IMR-90 (cell line): Measurements from ENCODE around the gene NUP153. TPM values are rescaled to one million over a fixed set of nuclear protein-coding genes. Genes with fewer than 3 reads are reported as not detected.

Source experiments
- ATAC-seq: fragments of 200-7000 bp; cut with Tn5 transposase; 2 replicates; pipeline ENCODE4 v1.9.1; 2020; ENCODE audit warnings: low read depth, mild to moderate bottlenecking, moderate library complexity
- BruUV-seq: library from RNA; stranded (reverse); fragments of 400-500 nt; replicated peaks from 2 replicates; lab custom pipeline; 2021; lab: Mats Ljungman, UMichigan
- CTCF ChIA-PET: fragments of 300-600 bp; formaldehyde crosslinking; extraction: SDS; loops from one replicate; lab custom pipeline; 2021; ENCODE audit warnings: antibody characterized with exemption; lab: Yijun Ruan, JAX
- POLR2A ChIA-PET: fragments of 300-600 bp; sonication (Branson Sonifier 250); formaldehyde crosslinking; loops from one replicate; lab custom pipeline; 2022; ENCODE audit warnings: antibody characterized with exemption; ENCODE audit not compliant: unreplicated experiment; lab: Charles Lee
- DNase-seq: peaks from one replicate; pipeline ENCODE4 v3.0.0; 2013
- H2AFZ ChIP-seq: replicated peaks from 2 replicates; pipeline ENCODE3; 2013; ENCODE audit warnings: low read length, mild to moderate bottlenecking; ENCODE audit not compliant: poor library complexity
- H2AK5ac ChIP-seq: 2 replicates; pipeline ENCODE4 v1.6.1; 2013; ENCODE audit warnings: low read depth, low read length, inconsistent platforms
- H2AK9ac ChIP-seq: replicated peaks from 2 replicates; pipeline ENCODE3; 2013; ENCODE audit warnings: mild to moderate bottlenecking, low read depth, low read length, moderate library complexity; ENCODE audit not compliant: poor library complexity
- H2BK120ac ChIP-seq: 2 replicates; pipeline ENCODE4 v1.6.1; 2013; ENCODE audit warnings: low read depth, low read length, inconsistent platforms
- H2BK15ac ChIP-seq: 3 replicates; pipeline ENCODE4 v1.6.1; 2013; ENCODE audit warnings: low read depth, low read length, inconsistent platforms
- H2BK20ac ChIP-seq: 2 replicates; pipeline ENCODE4 v1.6.1; 2013; ENCODE audit warnings: low read depth, mild to moderate bottlenecking, inconsistent platforms, low read length, moderate library complexity
- H2BK5ac ChIP-seq: 2 replicates; pipeline ENCODE4 v1.6.1; 2013; ENCODE audit warnings: mild to moderate bottlenecking, low read depth, low read length, inconsistent platforms; ENCODE audit not compliant: poor library complexity, severe bottlenecking
- H3K14ac ChIP-seq: replicated peaks from 2 replicates; pipeline ENCODE4 v1.6.1; 2013; ENCODE audit warnings: low read depth, low read length, inconsistent platforms
- H3K18ac ChIP-seq: 2 replicates; pipeline ENCODE4 v1.6.1; 2013; ENCODE audit warnings: low read depth, low read length, control low read depth
- H3K23ac ChIP-seq: 2 replicates; pipeline ENCODE4 v1.6.1; 2013; ENCODE audit warnings: low read depth, low read length, inconsistent platforms
- H3K27ac ChIP-seq: 2 replicates; pipeline ENCODE4 v1.5.1; 2013; ENCODE audit warnings: mild to moderate bottlenecking, control low read depth, low read length; ENCODE audit not compliant: insufficient read depth
- H3K27me3 ChIP-seq: 2 replicates; pipeline ENCODE4 v1.6.1; 2013; ENCODE audit warnings: low read length; ENCODE audit not compliant: control insufficient read depth, insufficient read depth
- H3K36me3 ChIP-seq: 2 replicates; pipeline ENCODE4 v1.6.1; 2013; ENCODE audit warnings: low read length, mixed read lengths; ENCODE audit not compliant: control insufficient read depth, insufficient read depth
- H3K4ac ChIP-seq: 2 replicates; pipeline ENCODE4 v1.6.1; 2013; ENCODE audit warnings: low read depth, low read length, inconsistent platforms
- H3K4me1 ChIP-seq: 2 replicates; pipeline ENCODE4 v1.6.1; 2013; ENCODE audit warnings: low read length, mixed read lengths; ENCODE audit not compliant: control insufficient read depth, insufficient read depth
- H3K4me2 ChIP-seq: 2 replicates; pipeline ENCODE4 v1.6.1; 2013; ENCODE audit warnings: low read depth, mild to moderate bottlenecking, control low read depth, low read length, moderate library complexity
- H3K4me3 ChIP-seq: 2 replicates; pipeline ENCODE4 v1.5.1; 2013; ENCODE audit warnings: low read depth, mild to moderate bottlenecking, control low read depth, low read length, moderate library complexity; ENCODE audit not compliant: insufficient read depth
- H3K56ac ChIP-seq: 2 replicates; pipeline ENCODE4 v1.6.1; 2013; ENCODE audit warnings: low read length, inconsistent platforms; ENCODE audit not compliant: insufficient read depth; ENCODE audit errors: extremely low read depth
- H3K79me1 ChIP-seq, 2 experiments: 2 replicates each; pipeline ENCODE4 v1.6.1; 2013; ENCODE audit warnings: low read length in 2 of 2, inconsistent platforms in 1 of 2, low read depth in 1 of 2
- H3K9ac ChIP-seq: 2 replicates; pipeline ENCODE4 v1.6.1; 2013; ENCODE audit warnings: low read depth, low read length, control low read depth
- H3K9me1 ChIP-seq: 2 replicates; pipeline ENCODE4 v1.6.1; 2013; ENCODE audit warnings: low read length, inconsistent platforms; ENCODE audit not compliant: insufficient read depth
- H3K9me3 ChIP-seq: 2 replicates; pipeline ENCODE4 v1.6.1; 2013; ENCODE audit warnings: low read length; ENCODE audit not compliant: control insufficient read depth, insufficient read depth
- H4K20me1 ChIP-seq: 2 replicates; pipeline ENCODE4 v1.6.1; 2013; ENCODE audit warnings: low read length, inconsistent platforms; ENCODE audit not compliant: insufficient read depth
- H4K5ac ChIP-seq: 2 replicates; pipeline ENCODE4 v1.6.1; 2013; ENCODE audit warnings: mild to moderate bottlenecking, low read depth, low read length, control low read depth
- H4K8ac ChIP-seq, 2 experiments: 2 replicates each; pipeline ENCODE4 v1.6.1; 2013; ENCODE audit warnings: low read depth in 2 of 2, low read length in 2 of 2, control low read depth in 1 of 2, inconsistent platforms in 1 of 2
- H4K91ac ChIP-seq: 2 replicates; pipeline ENCODE4 v1.6.1; 2013; ENCODE audit warnings: low read depth, low read length, inconsistent platforms; ENCODE audit not compliant: insufficient read depth
- ELK1 ChIP-seq: fragments of 150-350 bp; IDR thresholded peaks from 2 replicates; pipeline ENCODE4 v1.6.1; 2016; ENCODE audit warnings: low read depth, mild to moderate bottlenecking, low read length, moderate library complexity, borderline replicate concordance
- FOS ChIP-seq: fragments of 150-350 bp; IDR thresholded peaks from 2 replicates; pipeline ENCODE4 v1.6.1; 2016; ENCODE audit warnings: low read depth, low read length
- MAZ ChIP-seq: IDR thresholded peaks from 2 replicates; pipeline ENCODE4 v1.6.1; 2012; ENCODE audit warnings: low read depth, mild to moderate bottlenecking, low read length, improper control_type of control experiment, moderate library complexity, borderline replicate concordance
- NFE2L2 ChIP-seq: fragments of 150-350 bp; IDR thresholded peaks from 2 replicates; pipeline ENCODE4 v1.6.1; 2016; ENCODE audit warnings: low read depth, mild to moderate bottlenecking, low read length
- RAD21 ChIP-seq: IDR thresholded peaks from 2 replicates; pipeline ENCODE4 v1.6.1; 2012; ENCODE audit warnings: low read length, improper control_type of control experiment
- RCOR1 ChIP-seq: IDR thresholded peaks from 2 replicates; pipeline ENCODE4 v1.6.1; 2012; ENCODE audit warnings: mild to moderate bottlenecking, low read length, improper control_type of control experiment; ENCODE audit not compliant: insufficient replicate concordance
- WGBS, 2 experiments: methylation state at CpG; one replicate each; pipeline versions ENCODE4 v1.1.5 to v1.1.7; 2013; ENCODE audit warnings: missing lambda C conversion rate in 2 of 2; ENCODE audit not compliant: insufficient read length in 1 of 2; ENCODE audit errors: extremely low coverage in 2 of 2; 5-methylcytosine and 5-hydroxymethylcytosine counted together
- dilution Hi-C: fragments of 300-500 bp; cut with HindIII; formaldehyde crosslinking; loops from one replicate; pipeline ENCODE4 v1.14.3; 2018; ENCODE audit warnings: low sequenced_read_pairs; ENCODE audit not compliant: unreplicated experiment
- in situ Hi-C: fragments of 300-500 bp; cut with MboI; formaldehyde crosslinking; loops from 3 replicates; pipeline ENCODE4 v1.14.3; 2019; ENCODE audit warnings: low sequenced_read_pairs, inconsistent platforms, mixed read lengths
- intact Hi-C: fragments of 100-400 bp; cut with micrococcal nuclease; formaldehyde crosslinking; loops from 2 replicates; pipeline ENCODE4 v1.10.0; 2022
- polyA plus RNA-seq, 3 experiments: library from polyadenylated mRNA; depleted of rRNA; stranded (reverse); fragments of >200 nt; gene quantifications; 2 replicates each; pipeline ENCODE4 v1.2.3, GENCODE V29; 2012; ENCODE audit warnings: low replicate concordance in 1 of 3
- total RNA-seq: library from RNA; depleted of rRNA; stranded (reverse); fragments of >200 nt; gene quantifications from 2 replicates; pipeline ENCODE4 v1.2.3, GENCODE V29; 2012
- TF ChIP-seq, protein P1 (sequence below): fragments of 150-350 bp; IDR thresholded peaks from 2 replicates; pipeline ENCODE4 v1.6.1; 2017; ENCODE audit warnings: mild to moderate bottlenecking, antibody characterized with exemption, low read length, low read depth

The NUP153 gene
- total and polyA plus RNA-seq, 2 of the 4 experiments (the other 2 are of a cell fraction): 17.2 to 39.4 TPM

GRCh38 chr6:17728551-17729222, 22.0 kb upstream of the NUP153 start:
- in situ Hi-C loops: no loop called here
- ChIA-PET POLR2A (no interaction called here), CTCF (interaction anchor here (0.5 kb wide), 1 partner anchor 83 kb away, joined by 3 read pairs; no protein-coding TSS in a partner anchor)
- no peak overlapping the region for H4K5ac ChIP-seq
- no peak overlapping the region for H3K27ac ChIP-seq
- no peak overlapping the region for H2BK15ac ChIP-seq
- H2AK5ac ChIP-seq: no peak overlapping the region
- H3K9me1 ChIP-seq: no peaks in the 10 kb centered on the region
- intact Hi-C loops: no loop called here
- DNase-seq (no peak), ATAC-seq (no peak)
- dilution Hi-C loops: no loop called here
- H3K4me3 ChIP-seq: no peak overlapping the region
- no peak overlapping the region for H2AK9ac ChIP-seq
- no TSS peak for BruUV-seq
- H3K4me2 ChIP-seq: no peak overlapping the region
- no peaks in the 10 kb centered on the region for H3K36me3 ChIP-seq
- H3K4me1 ChIP-seq: peaks cover 4% of the 10 kb centered on the region
- H2BK120ac ChIP-seq: no peak overlapping the region
- H3K9me3 ChIP-seq: no peaks in the 10 kb centered on the region
- no peak overlapping the region for H2BK5ac ChIP-seq
- WGBS, 2 experiments: 98% methylated on average over 12 of the region's 49 CpGs; no CpG with 5 or more reads in 1 of the 2 experiments
- no peaks in the 10 kb centered on the region for H3K27me3 ChIP-seq
- no peak overlapping the region for H2AFZ ChIP-seq
- H2BK20ac ChIP-seq: no peak overlapping the region
- no peak overlapping the region for H4K8ac ChIP-seq
- no peak overlapping the region for H3K4ac ChIP-seq
- H4K20me1 ChIP-seq: no peaks in the 10 kb centered on the region
- TF ChIP-seq MAZ: no peak
- TF ChIP-seq, protein P1, sequence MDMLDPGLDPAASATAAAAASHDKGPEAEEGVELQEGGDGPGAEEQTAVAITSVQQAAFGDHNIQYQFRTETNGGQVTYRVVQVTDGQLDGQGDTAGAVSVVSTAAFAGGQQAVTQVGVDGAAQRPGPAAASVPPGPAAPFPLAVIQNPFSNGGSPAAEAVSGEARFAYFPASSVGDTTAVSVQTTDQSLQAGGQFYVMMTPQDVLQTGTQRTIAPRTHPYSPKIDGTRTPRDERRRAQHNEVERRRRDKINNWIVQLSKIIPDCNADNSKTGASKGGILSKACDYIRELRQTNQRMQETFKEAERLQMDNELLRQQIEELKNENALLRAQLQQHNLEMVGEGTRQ: no peak
- no peak for TF ChIP-seq RAD21
- no peak for TF ChIP-seq FOS
- no peak for TF ChIP-seq NFE2L2
- no peak for TF ChIP-seq RCOR1
- no peak for TF ChIP-seq ELK1
- no peak overlapping the region for H3K18ac ChIP-seq
- no peaks in the 10 kb centered on the region for H3K79me1 ChIP-seq
- H3K56ac ChIP-seq: no peak overlapping the region
- no peak overlapping the region for H3K23ac ChIP-seq
- H3K9ac ChIP-seq: no peak overlapping the region
- H4K91ac ChIP-seq: no peak overlapping the region
- H3K14ac ChIP-seq: no peak overlapping the region
